IMR-90 (cell line): Measurements from ENCODE around the gene HOXA7. TPM values are rescaled to one million over a fixed set of nuclear protein-coding genes. Genes with fewer than 3 reads are reported as not detected.

Experiments
- ATAC-seq: fragments of 200-7000 bp; cut with Tn5 transposase; 2 replicates; pipeline ENCODE4 v1.9.1; 2020; ENCODE audit warnings: low read depth, mild to moderate bottlenecking, moderate library complexity
- BruUV-seq: library from RNA; stranded (reverse); fragments of 400-500 nt; replicated peaks from 2 replicates; lab custom pipeline; 2021; lab: Mats Ljungman, UMichigan
- CTCF ChIA-PET: fragments of 300-600 bp; formaldehyde crosslinking; extraction: SDS; loops from one replicate; lab custom pipeline; 2021; ENCODE audit warnings: antibody characterized with exemption; lab: Yijun Ruan, JAX
- POLR2A ChIA-PET: fragments of 300-600 bp; sonication (Branson Sonifier 250); formaldehyde crosslinking; loops from one replicate; lab custom pipeline; 2022; ENCODE audit warnings: antibody characterized with exemption; ENCODE audit not compliant: unreplicated experiment; lab: Charles Lee
- DNase-seq: peaks from one replicate; pipeline ENCODE4 v3.0.0; 2013
- H2AFZ ChIP-seq: replicated peaks from 2 replicates; pipeline ENCODE3; 2013; ENCODE audit warnings: low read length, mild to moderate bottlenecking; ENCODE audit not compliant: poor library complexity
- H2AK5ac ChIP-seq: 2 replicates; pipeline ENCODE4 v1.6.1; 2013; ENCODE audit warnings: low read depth, low read length, inconsistent platforms
- H2AK9ac ChIP-seq: replicated peaks from 2 replicates; pipeline ENCODE3; 2013; ENCODE audit warnings: mild to moderate bottlenecking, low read depth, low read length, moderate library complexity; ENCODE audit not compliant: poor library complexity
- H2BK120ac ChIP-seq: 2 replicates; pipeline ENCODE4 v1.6.1; 2013; ENCODE audit warnings: low read depth, low read length, inconsistent platforms
- H2BK15ac ChIP-seq: 3 replicates; pipeline ENCODE4 v1.6.1; 2013; ENCODE audit warnings: low read depth, low read length, inconsistent platforms
- H2BK20ac ChIP-seq: 2 replicates; pipeline ENCODE4 v1.6.1; 2013; ENCODE audit warnings: low read depth, mild to moderate bottlenecking, inconsistent platforms, low read length, moderate library complexity
- H2BK5ac ChIP-seq: 2 replicates; pipeline ENCODE4 v1.6.1; 2013; ENCODE audit warnings: mild to moderate bottlenecking, low read depth, low read length, inconsistent platforms; ENCODE audit not compliant: poor library complexity, severe bottlenecking
- H3K14ac ChIP-seq: replicated peaks from 2 replicates; pipeline ENCODE4 v1.6.1; 2013; ENCODE audit warnings: low read depth, low read length, inconsistent platforms
- H3K18ac ChIP-seq: 2 replicates; pipeline ENCODE4 v1.6.1; 2013; ENCODE audit warnings: low read depth, low read length, control low read depth
- H3K23ac ChIP-seq: 2 replicates; pipeline ENCODE4 v1.6.1; 2013; ENCODE audit warnings: low read depth, low read length, inconsistent platforms
- H3K27ac ChIP-seq: 2 replicates; pipeline ENCODE4 v1.5.1; 2013; ENCODE audit warnings: mild to moderate bottlenecking, control low read depth, low read length; ENCODE audit not compliant: insufficient read depth
- H3K27me3 ChIP-seq: 2 replicates; pipeline ENCODE4 v1.6.1; 2013; ENCODE audit warnings: low read length; ENCODE audit not compliant: control insufficient read depth, insufficient read depth
- H3K36me3 ChIP-seq: 2 replicates; pipeline ENCODE4 v1.6.1; 2013; ENCODE audit warnings: low read length, mixed read lengths; ENCODE audit not compliant: control insufficient read depth, insufficient read depth
- H3K4ac ChIP-seq: 2 replicates; pipeline ENCODE4 v1.6.1; 2013; ENCODE audit warnings: low read depth, low read length, inconsistent platforms
- H3K4me1 ChIP-seq: 2 replicates; pipeline ENCODE4 v1.6.1; 2013; ENCODE audit warnings: low read length, mixed read lengths; ENCODE audit not compliant: control insufficient read depth, insufficient read depth
- H3K4me2 ChIP-seq: 2 replicates; pipeline ENCODE4 v1.6.1; 2013; ENCODE audit warnings: low read depth, mild to moderate bottlenecking, control low read depth, low read length, moderate library complexity
- H3K4me3 ChIP-seq: 2 replicates; pipeline ENCODE4 v1.5.1; 2013; ENCODE audit warnings: low read depth, mild to moderate bottlenecking, control low read depth, low read length, moderate library complexity; ENCODE audit not compliant: insufficient read depth
- H3K56ac ChIP-seq: 2 replicates; pipeline ENCODE4 v1.6.1; 2013; ENCODE audit warnings: low read length, inconsistent platforms; ENCODE audit not compliant: insufficient read depth; ENCODE audit errors: extremely low read depth
- H3K79me1 ChIP-seq, 2 experiments: 2 replicates each; pipeline ENCODE4 v1.6.1; 2013; ENCODE audit warnings: low read length in 2 of 2, inconsistent platforms in 1 of 2, low read depth in 1 of 2
- H3K9ac ChIP-seq: 2 replicates; pipeline ENCODE4 v1.6.1; 2013; ENCODE audit warnings: low read depth, low read length, control low read depth
- H3K9me1 ChIP-seq: 2 replicates; pipeline ENCODE4 v1.6.1; 2013; ENCODE audit warnings: low read length, inconsistent platforms; ENCODE audit not compliant: insufficient read depth
- H3K9me3 ChIP-seq: 2 replicates; pipeline ENCODE4 v1.6.1; 2013; ENCODE audit warnings: low read length; ENCODE audit not compliant: control insufficient read depth, insufficient read depth
- H4K20me1 ChIP-seq: 2 replicates; pipeline ENCODE4 v1.6.1; 2013; ENCODE audit warnings: low read length, inconsistent platforms; ENCODE audit not compliant: insufficient read depth
- H4K5ac ChIP-seq: 2 replicates; pipeline ENCODE4 v1.6.1; 2013; ENCODE audit warnings: mild to moderate bottlenecking, low read depth, low read length, control low read depth
- H4K8ac ChIP-seq, 2 experiments: 2 replicates each; pipeline ENCODE4 v1.6.1; 2013; ENCODE audit warnings: low read depth in 2 of 2, low read length in 2 of 2, control low read depth in 1 of 2, inconsistent platforms in 1 of 2
- H4K91ac ChIP-seq: 2 replicates; pipeline ENCODE4 v1.6.1; 2013; ENCODE audit warnings: low read depth, low read length, inconsistent platforms; ENCODE audit not compliant: insufficient read depth
- CTCF ChIP-seq: conservative IDR thresholded peaks from 2 replicates; pipeline ENCODE4 v1.5.1; 2012; ENCODE audit warnings: mild to moderate bottlenecking, low read depth, low read length, improper control_type of control experiment
- MAZ ChIP-seq: IDR thresholded peaks from 2 replicates; pipeline ENCODE4 v1.6.1; 2012; ENCODE audit warnings: low read depth, mild to moderate bottlenecking, low read length, improper control_type of control experiment, moderate library complexity, borderline replicate concordance
- MXI1 ChIP-seq: IDR thresholded peaks from 2 replicates; pipeline ENCODE4 v1.6.1; 2012; ENCODE audit warnings: low read depth, mild to moderate bottlenecking, low read length, moderate library complexity, borderline replicate concordance
- USF2 ChIP-seq: fragments of 150-350 bp; IDR thresholded peaks from 2 replicates; pipeline ENCODE4 v1.6.1; 2017; ENCODE audit warnings: mild to moderate bottlenecking, antibody characterized with exemption, low read length, low read depth
- WGBS, 2 experiments: methylation state at CpG; one replicate each; pipeline versions ENCODE4 v1.1.5 to v1.1.7; 2013; ENCODE audit warnings: missing lambda C conversion rate in 2 of 2; ENCODE audit not compliant: insufficient read length in 1 of 2; ENCODE audit errors: extremely low coverage in 2 of 2; 5-methylcytosine and 5-hydroxymethylcytosine counted together
- dilution Hi-C: fragments of 300-500 bp; cut with HindIII; formaldehyde crosslinking; loops from one replicate; pipeline ENCODE4 v1.14.3; 2018; ENCODE audit warnings: low sequenced_read_pairs; ENCODE audit not compliant: unreplicated experiment
- in situ Hi-C: fragments of 300-500 bp; cut with MboI; formaldehyde crosslinking; loops from 3 replicates; pipeline ENCODE4 v1.14.3; 2019; ENCODE audit warnings: low sequenced_read_pairs, inconsistent platforms, mixed read lengths
- intact Hi-C: fragments of 100-400 bp; cut with micrococcal nuclease; formaldehyde crosslinking; loops from 2 replicates; pipeline ENCODE4 v1.10.0; 2022
- polyA plus RNA-seq, 3 experiments: library from polyadenylated mRNA; depleted of rRNA; stranded (reverse); fragments of >200 nt; gene quantifications; 2 replicates each; pipeline ENCODE4 v1.2.3, GENCODE V29; 2012; ENCODE audit warnings: low replicate concordance in 1 of 3
- total RNA-seq: library from RNA; depleted of rRNA; stranded (reverse); fragments of >200 nt; gene quantifications from 2 replicates; pipeline ENCODE4 v1.2.3, GENCODE V29; 2012

Gene HOXA7
- total and polyA plus RNA-seq, 2 of the 4 experiments (the other 2 are of a cell fraction): 0.18 to 1.7 TPM

- Histone ChIP-seq H4K91ac (no peak overlapping the region), H2AK5ac (no peak overlapping the region), H2BK5ac (no peak overlapping the region), H3K14ac (no peak overlapping the region), H3K9me3 (peaks cover 18% of the 10 kb centered on the region), H3K27ac (no peak overlapping the region), H2AK9ac (no peak overlapping the region), H3K9ac (no peak overlapping the region), H3K56ac (no peak overlapping the region), H3K4me2 (no peak overlapping the region), H3K79me1 (no peaks in the 10 kb centered on the region), H4K20me1 (peaks cover 19% of the 10 kb centered on the region; the same call in 1 of the 2 replicates), H4K5ac (no peak overlapping the region), H2BK120ac (no peak overlapping the region), H3K4me1 (no peaks in the 10 kb centered on the region), H3K18ac (no peak overlapping the region), H3K4me3 (no peak overlapping the region), H4K8ac (no peak overlapping the region), H3K9me1 (no peaks in the 10 kb centered on the region), H3K23ac (no peak overlapping the region), H2BK20ac (no peak overlapping the region), H3K4ac (no peak overlapping the region), H2BK15ac (no peak overlapping the region), H3K27me3 (peaks cover 93% of the 10 kb centered on the region), H2AFZ (no peak overlapping the region), H3K36me3 (no peaks in the 10 kb centered on the region)
- intact Hi-C loops: no loop called here
- CTCF ChIA-PET: no interaction called here
- dilution Hi-C loops: no loop called here
- no peak for TF ChIP-seq USF2
- TF ChIP-seq MAZ: no peak
- no peak for TF ChIP-seq CTCF
- TF ChIP-seq MXI1: no peak
- in situ Hi-C loops: no loop called here
- WGBS, 2 experiments: 47% methylated on average over 2 of the region's 10 CpGs; no CpG with 5 or more reads in 1 of the 2 experiments
- BruUV-seq: no TSS peak
- POLR2A ChIA-PET: no interaction called here
- ATAC-seq: no peak
- no peak for DNase-seq
These were observed 15.9 kb upstream of the HOXA7 start for GRCh38 chr7:27172315-27172774.
